ENCODE results near the gene SAAL1.

GRCh38 chr11:18063125-18063524 lies 42.8 kb downstream of the SAAL1 start:
- TF ChIP-seq POLR2A (IDR thresholded peaks at IDR 0.05) (no peak), CTCF (IDR thresholded peaks at IDR 0.05) (no peak)

Data from heart left ventricle (tissue), 13 donors.